Colon (tissue), 2 donors: Measurements from ENCODE around the gene WDR41.
"Not testable (repeated sequence)": the region's sequence is repeated elsewhere in the genome, so short reads cannot be mapped to it uniquely, and the experiment has no call there.

Source experiments
- FAIRE-seq: peaks from 2 replicates; lab custom pipeline; 2012; peaks lifted over from hg19 to GRCh38; lab: Jason Lieb, UNC
- donor health status: control.
- donor health status: control.

Gene WDR41

GRCh38 chr5:77402796-77403195, 89.3 kb downstream of the WDR41 start:
- no peak for FAIRE-seq

GRCh38 chr5:77400645-77401044, 91.5 kb downstream of the WDR41 start:
- FAIRE-seq = no peak

- FAIRE-seq = no peak
Observed at GRCh38 chr5:77398896-77399295, 93.2 kb downstream of the WDR41 start.

- FAIRE-seq = no peak
Observed at GRCh38 chr5:77398458-77398857, 93.7 kb downstream of the WDR41 start.

GRCh38 chr5:77397686-77398292, 94.3 kb downstream of the WDR41 start:
- FAIRE-seq = no peak

- no peak for FAIRE-seq
Observed at GRCh38 chr5:77396017-77396416, 96.1 kb downstream of the WDR41 start.

GRCh38 chr5:77394064-77394715, 97.9 kb downstream of the WDR41 start:
- no peak for FAIRE-seq

- no peak for FAIRE-seq
Observed at GRCh38 chr5:77391240-77391765, 100.8 kb downstream of the WDR41 start.

DNA sequence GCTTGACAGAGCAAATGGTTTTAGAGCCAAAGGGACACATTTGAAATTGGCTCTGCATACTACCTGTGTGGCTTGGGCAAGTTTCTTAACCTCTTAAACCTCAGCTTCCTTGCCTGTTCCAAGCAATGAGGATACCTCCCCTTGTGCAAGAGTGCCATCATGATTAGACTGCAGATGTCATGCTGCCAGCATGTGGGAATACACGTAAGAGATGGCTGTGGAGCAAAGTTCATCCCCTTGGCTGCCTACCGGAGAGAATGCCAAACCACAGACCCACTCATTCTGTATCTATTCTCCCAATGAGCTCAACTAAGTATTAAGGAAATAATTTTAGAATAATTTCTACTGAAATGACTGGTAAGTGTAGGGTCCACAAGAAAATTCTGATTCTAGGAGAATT, 101.3 kb downstream of the WDR41 start:
- no peak for FAIRE-seq

GRCh38 chr5:77390221-77390620, 101.9 kb downstream of the WDR41 start:
- no peak for FAIRE-seq

DNA sequence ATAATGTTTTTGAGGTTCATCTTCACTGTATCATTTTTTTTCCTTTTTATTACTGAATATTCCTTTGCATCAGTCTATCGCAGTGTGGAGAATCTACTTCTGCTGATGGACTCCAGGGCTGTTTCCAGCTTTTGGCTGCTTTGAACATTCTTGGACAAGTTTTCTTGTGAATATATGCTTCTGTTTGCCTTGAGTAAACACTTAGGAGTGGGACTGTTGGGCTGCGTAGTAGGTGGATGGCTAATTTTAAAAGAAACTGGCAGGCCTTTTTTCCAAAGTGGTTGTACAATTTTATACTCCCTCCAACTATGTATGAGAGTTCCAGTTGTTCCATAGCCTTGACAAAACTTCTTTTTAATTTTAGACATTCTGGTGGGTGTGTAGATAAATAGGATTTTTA, 102.4 kb downstream of the WDR41 start:
- no peak for FAIRE-seq

DNA sequence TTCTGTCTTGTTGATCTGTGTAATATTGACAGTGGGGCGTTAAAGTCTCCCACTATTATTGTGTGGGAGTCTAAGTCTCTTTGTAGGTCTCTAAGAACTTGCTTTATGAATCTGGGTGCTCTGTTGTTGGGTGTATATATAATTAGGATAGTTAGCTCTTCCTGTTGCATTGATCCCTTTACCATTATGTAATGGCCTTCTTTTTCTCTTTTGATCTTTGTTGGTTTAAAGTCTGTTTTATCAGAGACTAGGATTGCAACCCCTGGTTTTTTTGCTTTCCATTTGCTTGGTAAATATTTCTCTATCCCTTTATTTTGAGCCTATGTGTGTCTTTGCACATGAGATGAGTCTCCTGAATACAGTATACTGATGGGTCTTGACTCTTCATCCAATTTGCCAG, 105.8 kb downstream of the WDR41 start:
- not testable (repeated sequence) for FAIRE-seq

DNA sequence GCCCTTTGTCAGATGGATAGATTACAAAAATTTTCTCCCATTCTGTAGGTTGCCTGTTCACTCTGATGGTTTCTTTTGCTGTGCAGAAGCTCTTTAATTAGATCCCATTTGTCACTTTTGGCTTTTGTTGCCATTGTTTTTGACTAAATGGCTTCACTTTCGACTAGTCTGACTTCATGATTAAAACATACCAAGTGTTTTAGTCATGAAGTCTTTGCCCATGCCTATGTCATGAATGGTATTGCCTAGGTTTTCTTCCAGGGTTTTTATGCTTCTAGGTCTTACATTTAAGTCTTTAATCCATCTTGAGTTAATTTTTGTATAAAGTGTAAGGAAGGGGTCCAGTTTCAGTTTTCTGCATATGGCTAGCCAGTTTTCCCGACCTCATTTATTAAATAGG, 108.8 kb downstream of the WDR41 start:
- FAIRE-seq = not testable (repeated sequence)
